Measurements from ENCODE around the gene GPC5. TPM values are rescaled to one million over a fixed set of nuclear protein-coding genes. Genes with fewer than 3 reads are reported as not detected.

GPC5 gene
- total RNA-seq, 2 donors from 2014 or later: 0.22 to 0.51 TPM

- H3K9me3 Mint-ChIP-seq: peaks cover 2% of the 10 kb centered on the region
- H3K4me1 Mint-ChIP-seq: no peaks in the 10 kb centered on the region
- no peak overlapping the region for H3K4me3 ChIP-seq (ENCODE audit: low read length)
- no peak for TF ChIP-seq CTCF (conservative IDR thresholded peaks at IDR 0.05)
- no peak overlapping the region for H3K27ac Mint-ChIP-seq
- no peak overlapping the region for H3K27ac ChIP-seq (ENCODE audit: low read depth, low read length)
- H3K4me3 Mint-ChIP-seq: no peak overlapping the region
- no peaks in the 10 kb centered on the region for H3K27me3 Mint-ChIP-seq (ENCODE audit: insufficient read depth)
- no peak overlapping the region for H3K9ac ChIP-seq (ENCODE audit: extremely low read depth, low read length, poor library complexity, severe bottlenecking)
- no peaks in the 10 kb centered on the region for H3K36me3 ChIP-seq (ENCODE audit: control insufficient read depth, insufficient read depth, low read length)
- DNase-seq: no peak
- H3K9me3 ChIP-seq (ENCODE audit: control insufficient read depth, low read length): no peaks in the 10 kb centered on the region
- H3K4me1 ChIP-seq (ENCODE audit: control insufficient read depth, insufficient read depth, low read length): no peaks in the 10 kb centered on the region
- no peaks in the 10 kb centered on the region for H3K27me3 ChIP-seq (ENCODE audit: control insufficient read depth, insufficient read depth, low read length, poor library complexity, severe bottlenecking)
- no peaks in the 10 kb centered on the region for H3K36me3 Mint-ChIP-seq (ENCODE audit: low read depth)
These were observed 438.1 kb downstream of the GPC5 start for GRCh38 chr13:91836553-91836952.

GRCh38 chr13:91845612-91846011 lies 447.2 kb downstream of the GPC5 start:
- no peaks in the 10 kb centered on the region for H3K36me3 ChIP-seq (ENCODE audit: control insufficient read depth, insufficient read depth, low read length)
- no peak overlapping the region for H3K27ac ChIP-seq (ENCODE audit: low read depth, low read length)
- no peaks in the 10 kb centered on the region for H3K4me1 ChIP-seq (ENCODE audit: control insufficient read depth, insufficient read depth, low read length)
- no peak overlapping the region for H3K9ac ChIP-seq (ENCODE audit: extremely low read depth, low read length, poor library complexity, severe bottlenecking)
- H3K27ac Mint-ChIP-seq: no peak overlapping the region
- no peak overlapping the region for H3K4me3 ChIP-seq (ENCODE audit: low read length)
- no peak overlapping the region for H3K4me3 Mint-ChIP-seq
- H3K27me3 Mint-ChIP-seq (ENCODE audit: insufficient read depth): no peaks in the 10 kb centered on the region
- no peak for TF ChIP-seq CTCF (conservative IDR thresholded peaks at IDR 0.05)
- no peak for DNase-seq
- no peaks in the 10 kb centered on the region for H3K36me3 Mint-ChIP-seq (ENCODE audit: low read depth)
- peaks cover 3% of the 10 kb centered on the region for H3K4me1 Mint-ChIP-seq
- H3K27me3 ChIP-seq (ENCODE audit: control insufficient read depth, insufficient read depth, low read length, poor library complexity, severe bottlenecking): no peaks in the 10 kb centered on the region
- WGBS, 2 experiments (ENCODE audit: insufficient coverage in 1 of 2, insufficient read length in 1 of 2): 20 to 85% methylated on average over 1 to 3 of the region's 3 CpGs
- H3K9me3 ChIP-seq (ENCODE audit: control insufficient read depth, low read length): no peaks in the 10 kb centered on the region
- H3K9me3 Mint-ChIP-seq: no peaks in the 10 kb centered on the region

- 75% methylated on average over 1 of the region's 1 CpG; no CpG with 5 or more reads in 1 of the 2 experiments for WGBS, 2 experiments (ENCODE audit: insufficient coverage in 1 of 2, insufficient read length in 1 of 2)
- Mint-ChIP-seq H3K36me3 (ENCODE audit: low read depth) (no peaks in the 10 kb centered on the region), H3K27me3 (ENCODE audit: insufficient read depth) (no peaks in the 10 kb centered on the region), H3K4me1 (no peaks in the 10 kb centered on the region), H3K4me3 (no peak overlapping the region), H3K27ac (no peak overlapping the region), H3K9me3 (no peaks in the 10 kb centered on the region)
- H3K27me3 ChIP-seq (ENCODE audit: control insufficient read depth, insufficient read depth, low read length, poor library complexity, severe bottlenecking): no peaks in the 10 kb centered on the region
- no peaks in the 10 kb centered on the region for H3K36me3 ChIP-seq (ENCODE audit: control insufficient read depth, insufficient read depth, low read length)
- H3K4me1 ChIP-seq (ENCODE audit: control insufficient read depth, insufficient read depth, low read length): no peaks in the 10 kb centered on the region
- no peak for DNase-seq
- no peaks in the 10 kb centered on the region for H3K9me3 ChIP-seq (ENCODE audit: control insufficient read depth, low read length)
- H3K4me3 ChIP-seq (ENCODE audit: low read length): no peak overlapping the region
- TF ChIP-seq CTCF (conservative IDR thresholded peaks at IDR 0.05): no peak
- H3K27ac ChIP-seq (ENCODE audit: low read depth, low read length): no peak overlapping the region
- H3K9ac ChIP-seq (ENCODE audit: extremely low read depth, low read length, poor library complexity, severe bottlenecking): no peak overlapping the region
These were observed 465.3 kb downstream of the GPC5 start for GRCh38 chr13:91863699-91864098.
